ENCODE results near the gene RAI14.

RAI14 gene

DNA sequence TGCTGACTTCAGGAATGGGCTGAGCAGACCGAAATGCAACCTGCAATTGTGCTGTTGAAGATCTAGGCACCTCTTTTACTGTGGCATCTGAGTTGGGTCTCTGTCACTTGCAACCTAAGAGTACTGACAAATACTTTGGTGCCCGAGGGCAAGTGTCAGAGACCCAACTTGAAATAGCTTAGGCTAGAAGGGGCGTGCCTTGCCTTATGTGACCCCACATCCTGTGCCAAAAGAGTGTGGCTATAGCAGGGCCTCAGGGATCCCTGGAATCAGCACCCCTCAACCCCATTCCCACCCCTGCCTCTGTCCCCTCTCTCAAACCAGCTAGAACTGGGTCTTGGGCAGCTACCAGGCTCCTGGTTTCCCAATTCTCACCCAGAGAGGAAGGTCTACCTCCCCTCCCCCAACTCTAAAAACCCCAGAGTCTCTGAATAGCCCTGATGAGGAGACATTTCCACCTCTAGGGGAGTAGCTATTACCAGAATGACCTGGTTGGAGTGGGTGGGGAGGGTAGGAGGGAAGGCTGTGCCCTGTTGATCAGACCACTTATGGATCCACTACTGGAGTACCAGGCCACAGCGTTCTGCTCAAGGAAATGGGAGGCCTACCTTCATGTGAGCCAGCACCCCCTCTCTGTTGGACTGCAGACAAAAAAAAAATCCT lies 17.5 kb downstream of the RAI14 start:
- no peak for DNase-seq (ENCODE audit: extremely low spot score)
- TF ChIP-seq ARNT (IDR thresholded peaks at IDR 0.05) (no peak), FOXM1 (IDR thresholded peaks at IDR 0.05; ENCODE audit: borderline replicate concordance) (no peak), HDGF (IDR thresholded peaks at IDR 0.05; ENCODE audit: borderline replicate concordance) (no peak), ELF4 (IDR thresholded peaks at IDR 0.05) (no peak), TARDBP (IDR thresholded peaks at IDR 0.05) (no peak), SP1 (IDR thresholded peaks at IDR 0.05) (no peak), FOXK2 (IDR thresholded peaks at IDR 0.05) (no peak), BHLHE40 (IDR thresholded peaks at IDR 0.05; ENCODE audit: borderline replicate concordance) (no peak)
- CTCF ChIA-PET = interaction anchor here (1.6 kb wide), 1 partner anchor 11 kb away, joined by 3 read pairs; no protein-coding TSS in a partner anchor
- POLR2A ChIA-PET = interaction anchor here (1.0 kb wide), 1 partner anchor 241 kb away, joined by 4 read pairs; no protein-coding TSS in a partner anchor

DNA sequence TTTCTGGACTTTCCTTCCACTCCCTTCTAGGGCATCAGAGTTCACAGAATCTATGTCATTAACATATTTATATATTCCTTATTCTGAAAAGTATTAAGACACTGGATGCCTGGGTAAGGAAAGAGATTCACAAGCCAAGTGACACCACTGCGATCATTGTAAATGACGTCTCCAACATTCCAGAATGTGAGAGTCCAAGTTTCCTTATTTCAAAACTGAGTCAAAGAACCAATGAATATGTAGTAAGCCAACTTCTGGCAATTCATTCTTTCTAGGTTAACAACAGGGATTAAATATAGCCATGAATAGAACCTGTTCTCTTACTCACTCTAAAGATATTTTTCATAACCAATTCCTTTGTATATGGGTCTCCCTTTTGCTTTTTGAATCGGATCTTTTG lies 18.1 kb downstream of the RAI14 start:
- no peak for DNase-seq (ENCODE audit: extremely low spot score)
- CTCF ChIA-PET = no interaction called here
- TF ChIP-seq ZNF384 (IDR thresholded peaks at IDR 0.05) (no peak), HDGF (IDR thresholded peaks at IDR 0.05; ENCODE audit: borderline replicate concordance) (no peak), SUZ12 (IDR thresholded peaks at IDR 0.05) (no peak), FOXM1 (IDR thresholded peaks at IDR 0.05; ENCODE audit: borderline replicate concordance) (no peak), FOXK2 (IDR thresholded peaks at IDR 0.05) (no peak), BHLHE40 (IDR thresholded peaks at IDR 0.05; ENCODE audit: borderline replicate concordance) (no peak), FOXA1 (IDR thresholded peaks at IDR 0.05) (no peak), CTBP1 (IDR thresholded peaks at IDR 0.05; ENCODE audit: borderline replicate concordance) (no peak), ELF4 (IDR thresholded peaks at IDR 0.05) (no peak), NFRKB (IDR thresholded peaks at IDR 0.05) (no peak), TARDBP (IDR thresholded peaks at IDR 0.05) (no peak)
- POLR2A ChIA-PET = no interaction called here

GRCh38 chr5:34675857-34676256 lies 19.7 kb downstream of the RAI14 start:
- POLR2A ChIA-PET = no interaction called here
- no peak for DNase-seq (ENCODE audit: extremely low spot score)
- CTCF ChIA-PET = no interaction called here
- TF ChIP-seq NFRKB (IDR thresholded peaks at IDR 0.05) = no peak
- TF ChIP-seq ELF4 (IDR thresholded peaks at IDR 0.05) = no peak
- TF ChIP-seq PKNOX1 (IDR thresholded peaks at IDR 0.05) = no peak
- TF ChIP-seq SUZ12 (IDR thresholded peaks at IDR 0.05) = no peak
- no peak for TF ChIP-seq ZNF384 (IDR thresholded peaks at IDR 0.05)

- no peak for DNase-seq (ENCODE audit: extremely low spot score)
- POLR2A ChIA-PET = no interaction called here
- CTCF ChIA-PET = no interaction called here
- TF ChIP-seq FOXM1 (IDR thresholded peaks at IDR 0.05; ENCODE audit: borderline replicate concordance) = no peak
- TF ChIP-seq PKNOX1 (IDR thresholded peaks at IDR 0.05) = no peak
- no peak for TF ChIP-seq SUZ12 (IDR thresholded peaks at IDR 0.05)
Measured at GRCh38 chr5:34676416-34676815, 20.3 kb downstream of the RAI14 start.

DNA sequence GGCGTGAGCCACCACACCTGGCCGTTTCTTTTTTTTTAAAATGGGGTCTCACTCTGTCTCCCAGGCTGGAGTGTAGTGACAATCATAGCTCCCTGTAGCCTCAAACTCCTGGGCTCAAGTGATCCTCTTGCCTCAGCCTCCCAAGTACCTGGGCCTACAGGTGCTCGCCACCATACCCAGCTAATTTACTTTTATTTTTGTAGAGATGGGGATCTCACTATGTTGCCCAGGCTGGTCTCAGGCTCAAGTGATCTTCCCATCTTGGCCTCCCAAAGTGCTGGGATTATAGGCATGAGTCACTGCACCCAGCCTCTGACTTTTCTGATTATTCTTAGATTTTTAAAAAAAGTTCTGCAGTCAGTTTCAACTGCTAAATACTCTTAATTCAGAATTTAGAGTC lies 21.3 kb downstream of the RAI14 start:
- TF ChIP-seq FOXA1 (IDR thresholded peaks at IDR 0.05) = no peak
- TF ChIP-seq CTBP1 (IDR thresholded peaks at IDR 0.05; ENCODE audit: borderline replicate concordance) = no peak
- no peak for TF ChIP-seq PKNOX1 (IDR thresholded peaks at IDR 0.05)
- no peak for TF ChIP-seq BHLHE40 (IDR thresholded peaks at IDR 0.05; ENCODE audit: borderline replicate concordance)
- CTCF ChIA-PET = no interaction called here
- DNase-seq (ENCODE audit: extremely low spot score) = no peak
- POLR2A ChIA-PET = no interaction called here

- ChIA-PET CTCF (no interaction called here), POLR2A (no interaction called here)
- TF ChIP-seq PKNOX1 (IDR thresholded peaks at IDR 0.05) (no peak), FOXM1 (IDR thresholded peaks at IDR 0.05; ENCODE audit: borderline replicate concordance) (no peak), FOXA1 (IDR thresholded peaks at IDR 0.05) (no peak), ELF4 (IDR thresholded peaks at IDR 0.05) (no peak), SUZ12 (IDR thresholded peaks at IDR 0.05) (no peak), NFRKB (IDR thresholded peaks at IDR 0.05) (no peak), BHLHE40 (IDR thresholded peaks at IDR 0.05; ENCODE audit: borderline replicate concordance) (no peak), CTBP1 (IDR thresholded peaks at IDR 0.05; ENCODE audit: borderline replicate concordance) (no peak), SP1 (IDR thresholded peaks at IDR 0.05) (no peak), L3MBTL2 (conservative IDR thresholded peaks at IDR 0.05) (no peak), TARDBP (IDR thresholded peaks at IDR 0.05) (no peak), LEF1 (IDR thresholded peaks at IDR 0.05; ENCODE audit: borderline replicate concordance) (no peak), ZNF384 (IDR thresholded peaks at IDR 0.05) (no peak)
- DNase-seq (ENCODE audit: extremely low spot score) = no peak
Measured at GRCh38 chr5:34680896-34681295, 24.8 kb downstream of the RAI14 start.

Data from HEK293T (cell line).